Measurements from ENCODE around the gene DRICH1. TPM values are rescaled to one million over a fixed set of nuclear protein-coding genes. Genes with fewer than 3 reads are reported as not detected.
"Not testable (repeated sequence)": the region's sequence is repeated elsewhere in the genome, so short reads cannot be mapped to it uniquely, and the experiment has no call there.

Gene DRICH1
- total RNA-seq, 1 donor from 2014 or later: not detected

DNA sequence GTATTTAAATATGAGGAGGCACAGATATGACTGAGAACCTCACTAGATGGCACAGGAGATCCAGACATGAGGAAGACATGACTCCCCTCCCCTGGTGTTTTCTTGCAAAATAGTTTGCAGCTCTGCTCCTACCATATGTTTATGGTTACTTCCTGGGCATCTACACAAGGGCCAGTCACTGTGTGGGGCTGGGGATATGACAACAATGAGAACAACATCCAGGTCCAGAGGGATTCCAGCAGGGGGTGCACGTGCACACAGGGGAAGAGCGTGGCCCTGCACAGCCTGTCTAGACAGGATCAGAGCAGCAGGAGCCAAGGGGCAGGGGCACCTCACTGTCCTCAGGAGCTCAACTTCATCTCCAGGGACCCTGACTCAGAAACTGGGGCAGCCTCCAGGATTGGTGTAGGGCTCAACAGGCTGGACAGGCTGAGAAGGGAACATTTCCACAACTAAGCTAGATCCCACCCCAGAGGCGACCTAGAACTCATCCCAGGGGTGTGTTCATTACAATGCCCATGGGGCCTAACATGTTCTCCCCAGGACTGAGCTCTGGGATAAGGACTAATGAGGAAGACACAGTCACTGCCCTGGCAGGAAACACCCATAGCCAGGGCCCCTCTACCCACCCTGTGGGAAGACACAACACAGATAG, 4.6 kb downstream of the DRICH1 start:
- TF ChIP-seq, protein P1, sequence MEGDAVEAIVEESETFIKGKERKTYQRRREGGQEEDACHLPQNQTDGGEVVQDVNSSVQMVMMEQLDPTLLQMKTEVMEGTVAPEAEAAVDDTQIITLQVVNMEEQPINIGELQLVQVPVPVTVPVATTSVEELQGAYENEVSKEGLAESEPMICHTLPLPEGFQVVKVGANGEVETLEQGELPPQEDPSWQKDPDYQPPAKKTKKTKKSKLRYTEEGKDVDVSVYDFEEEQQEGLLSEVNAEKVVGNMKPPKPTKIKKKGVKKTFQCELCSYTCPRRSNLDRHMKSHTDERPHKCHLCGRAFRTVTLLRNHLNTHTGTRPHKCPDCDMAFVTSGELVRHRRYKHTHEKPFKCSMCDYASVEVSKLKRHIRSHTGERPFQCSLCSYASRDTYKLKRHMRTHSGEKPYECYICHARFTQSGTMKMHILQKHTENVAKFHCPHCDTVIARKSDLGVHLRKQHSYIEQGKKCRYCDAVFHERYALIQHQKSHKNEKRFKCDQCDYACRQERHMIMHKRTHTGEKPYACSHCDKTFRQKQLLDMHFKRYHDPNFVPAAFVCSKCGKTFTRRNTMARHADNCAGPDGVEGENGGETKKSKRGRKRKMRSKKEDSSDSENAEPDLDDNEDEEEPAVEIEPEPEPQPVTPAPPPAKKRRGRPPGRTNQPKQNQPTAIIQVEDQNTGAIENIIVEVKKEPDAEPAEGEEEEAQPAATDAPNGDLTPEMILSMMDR (IDR thresholded peaks at IDR 0.05; ENCODE audit: insufficient read depth, low read length, severe bottlenecking): peak; percentile 27
- H3K27me3 ChIP-seq (ENCODE audit: control insufficient read depth, insufficient read depth, low read length); H3K4me3 ChIP-seq (ENCODE audit: low read depth, low read length); H3K36me3 ChIP-seq (ENCODE audit: control insufficient read depth, insufficient read depth, low read length): not testable (repeated sequence)
- DNase-seq (ENCODE audit: low read depth) (peak; percentile 5), FAIRE-seq (peak; percentile 75)

DNA sequence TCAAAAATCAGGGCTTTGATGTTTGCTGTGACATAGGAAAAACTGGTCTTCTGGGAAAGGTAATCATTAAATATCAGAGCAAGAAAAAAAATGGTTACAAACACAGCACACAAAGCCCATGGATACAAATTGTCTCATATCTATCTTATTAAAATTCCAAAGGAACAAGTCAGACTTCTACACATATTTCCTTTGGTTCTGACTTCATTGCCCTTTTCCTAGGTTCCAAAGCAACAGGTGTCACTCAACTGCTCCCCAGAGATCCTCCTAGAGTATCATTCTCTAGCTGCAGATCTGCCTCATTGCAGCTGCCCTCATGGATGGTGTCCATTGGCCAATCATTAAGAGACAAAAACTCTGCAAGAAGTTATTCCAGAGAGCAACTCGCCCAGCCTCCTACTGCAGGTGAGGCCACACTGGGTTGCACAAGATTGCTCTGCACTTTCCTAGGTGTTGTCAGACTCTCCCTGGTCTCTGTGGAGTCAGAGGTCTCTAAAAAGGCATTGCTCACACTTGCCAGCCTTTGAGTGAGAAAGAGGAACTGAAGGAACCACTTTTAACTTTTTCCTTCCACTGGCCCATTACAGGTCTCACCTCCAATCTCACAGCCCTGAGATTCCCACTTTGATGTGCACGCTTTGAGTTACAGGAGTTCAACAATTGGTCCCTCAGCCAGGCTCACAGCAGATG, 5.7 kb downstream of the DRICH1 start:
- TF ChIP-seq, protein P1 (IDR thresholded peaks at IDR 0.05; ENCODE audit: insufficient read depth, low read length, severe bottlenecking): no peak
- H3K36me3 ChIP-seq (ENCODE audit: control insufficient read depth, insufficient read depth, low read length): no peaks in the 10 kb centered on the region
- FAIRE-seq (no peak), DNase-seq (ENCODE audit: low read depth) (no peak)
- H3K27me3 ChIP-seq (ENCODE audit: control insufficient read depth, insufficient read depth, low read length): no peaks in the 10 kb centered on the region
- no peak overlapping the region for H3K4me3 ChIP-seq (ENCODE audit: low read depth, low read length)

DNA sequence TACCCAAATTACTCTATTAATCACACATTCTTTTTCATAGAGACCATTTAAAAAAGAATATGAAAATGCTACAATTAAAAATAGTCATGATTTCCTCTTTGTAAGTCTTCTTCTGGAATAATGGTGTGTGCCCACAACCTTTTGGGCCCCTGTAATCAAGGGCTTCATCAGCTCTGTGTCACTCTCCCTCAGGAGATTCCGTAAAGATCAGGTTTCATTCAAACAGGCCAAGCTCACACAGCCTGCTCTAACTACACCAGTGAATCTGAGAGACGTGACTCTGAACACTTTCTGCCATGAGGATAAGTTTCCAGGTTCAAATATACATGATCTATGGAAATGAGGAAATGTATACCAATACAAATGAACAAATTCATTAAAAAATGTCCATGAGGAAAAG, 9.5 kb downstream of the DRICH1 start:
- Histone ChIP-seq H3K27me3 (ENCODE audit: control insufficient read depth, insufficient read depth, low read length) (no peaks in the 10 kb centered on the region), H3K36me3 (ENCODE audit: control insufficient read depth, insufficient read depth, low read length) (no peaks in the 10 kb centered on the region), H3K4me3 (ENCODE audit: low read depth, low read length) (no peak overlapping the region)
- TF ChIP-seq, protein P1 (IDR thresholded peaks at IDR 0.05; ENCODE audit: insufficient read depth, low read length, severe bottlenecking): no peak
- FAIRE-seq: no peak
- DNase-seq (ENCODE audit: low read depth): peak; percentile 10

DNA sequence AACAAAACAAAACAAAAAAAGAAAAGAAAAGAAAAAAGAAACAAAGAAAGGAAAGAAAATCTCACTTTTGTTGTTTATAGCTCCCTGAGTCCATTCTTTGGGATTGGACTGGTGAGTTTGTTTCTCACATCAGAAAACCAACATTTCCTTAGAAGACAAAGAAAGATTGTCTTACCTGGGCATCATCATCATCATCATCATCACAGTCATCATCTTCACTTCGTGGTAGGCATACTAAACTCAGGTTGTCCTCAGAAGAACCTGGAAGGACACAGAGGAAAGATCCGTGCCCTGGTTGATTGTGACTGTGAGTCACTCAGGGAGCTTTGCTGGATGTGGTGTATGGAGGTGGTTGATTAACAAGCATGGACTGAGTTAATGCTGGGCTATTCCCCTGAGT, 10.2 kb downstream of the DRICH1 start:
- not testable (repeated sequence) for H3K27me3 ChIP-seq (ENCODE audit: control insufficient read depth, insufficient read depth, low read length); H3K4me3 ChIP-seq (ENCODE audit: low read depth, low read length); FAIRE-seq; DNase-seq (ENCODE audit: low read depth); H3K36me3 ChIP-seq (ENCODE audit: control insufficient read depth, insufficient read depth, low read length)

DNA sequence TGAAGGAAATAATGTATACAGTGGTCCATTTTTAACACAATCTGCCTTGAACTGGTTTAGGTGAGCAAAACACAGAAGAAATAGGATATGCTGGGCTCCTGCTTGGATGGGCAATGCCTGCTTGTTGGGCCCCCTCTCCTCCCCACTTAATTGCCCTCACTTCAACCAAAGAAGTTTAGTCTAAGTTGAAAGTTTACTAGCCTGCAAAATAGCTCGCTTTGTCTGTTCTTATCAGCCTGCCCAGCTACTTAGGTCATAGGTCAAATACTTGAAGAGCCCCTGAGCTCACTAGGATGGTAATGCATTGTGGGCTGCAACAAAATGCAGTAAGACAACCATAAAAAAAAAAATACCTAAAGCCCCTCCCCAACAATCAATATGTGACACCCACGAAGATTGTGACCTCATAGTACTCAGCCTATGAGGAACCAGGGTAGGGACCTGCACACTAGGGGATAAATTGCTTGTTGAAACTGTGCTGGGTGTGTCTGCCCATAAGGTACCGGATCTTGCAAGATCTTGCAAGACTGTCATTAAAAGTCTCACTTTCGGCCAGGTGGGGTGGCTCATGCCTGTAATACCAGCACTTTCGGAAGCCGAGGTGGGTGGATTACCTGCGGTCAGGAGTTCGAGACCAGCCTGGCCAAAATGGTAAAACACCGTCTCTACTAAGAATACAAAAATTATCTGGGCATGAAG, 10.9 kb downstream of the DRICH1 start:
- DNase-seq (ENCODE audit: low read depth) (no peak), FAIRE-seq (no peak)
- TF ChIP-seq, protein P1 (IDR thresholded peaks at IDR 0.05; ENCODE audit: insufficient read depth, low read length, severe bottlenecking): no peak
- Histone ChIP-seq H3K27me3 (ENCODE audit: control insufficient read depth, insufficient read depth, low read length) (no peaks in the 10 kb centered on the region), H3K36me3 (ENCODE audit: control insufficient read depth, insufficient read depth, low read length) (no peaks in the 10 kb centered on the region), H3K4me3 (ENCODE audit: low read depth, low read length) (no peak overlapping the region)

DNA sequence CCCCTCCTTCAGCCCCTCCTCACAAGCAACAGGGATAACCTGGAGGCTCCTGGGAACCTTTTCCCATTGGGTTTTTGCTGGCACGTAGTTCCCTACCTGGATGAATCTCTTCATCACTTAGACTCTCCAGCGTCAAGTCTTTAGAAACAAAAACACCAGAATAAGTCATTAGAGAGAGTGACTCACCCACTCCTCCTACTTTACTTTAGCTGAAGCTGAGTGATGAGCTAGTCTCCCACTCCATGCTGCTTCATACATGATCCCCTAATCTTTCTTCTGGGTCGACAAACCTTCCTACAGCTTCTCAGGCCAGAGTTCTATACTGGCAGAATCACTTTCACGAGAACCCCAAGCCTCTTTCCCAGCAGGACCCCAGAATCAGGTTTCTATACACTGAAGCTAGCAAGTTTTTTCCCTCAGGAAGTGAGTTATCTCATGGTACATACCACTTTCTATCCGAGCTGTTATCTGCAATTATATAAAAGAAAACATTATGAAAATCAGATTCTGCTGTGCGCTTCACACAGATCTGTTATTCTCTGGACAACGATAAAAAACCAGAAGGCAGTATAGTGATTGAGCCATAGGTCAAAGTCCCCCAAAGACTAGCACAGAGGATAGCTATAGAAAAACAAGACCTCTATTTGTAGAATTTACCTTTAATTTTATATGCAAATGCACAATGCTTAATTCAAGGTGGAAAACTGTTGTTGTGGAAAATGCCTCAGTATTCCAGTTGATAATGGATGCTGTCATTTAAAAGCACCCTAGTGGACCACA, 18.7 kb downstream of the DRICH1 start:
- no peak for DNase-seq (ENCODE audit: low read depth)
- Histone ChIP-seq H3K27me3 (ENCODE audit: control insufficient read depth, insufficient read depth, low read length) (no peaks in the 10 kb centered on the region), H3K36me3 (ENCODE audit: control insufficient read depth, insufficient read depth, low read length) (no peaks in the 10 kb centered on the region), H3K4me3 (ENCODE audit: low read depth, low read length) (no peak overlapping the region)
- TF ChIP-seq, protein P1 (IDR thresholded peaks at IDR 0.05; ENCODE audit: insufficient read depth, low read length, severe bottlenecking): no peak
- FAIRE-seq: no peak
